HG02943 (cell line): ENCODE results near the gene SMIM36.
"Not testable (repeated sequence)": the region's sequence is repeated elsewhere in the genome, so short reads cannot be mapped to it uniquely, and the experiment has no call there.

ENCODE experiments used
- ATAC-seq: cut with Tn5 transposase; IDR thresholded peaks from one replicate; pipeline ENCODE4 v1.9.1; 2021; ENCODE audit warnings: mild to moderate bottlenecking, low read depth, moderate library complexity; ENCODE audit not compliant: unreplicated experiment

SMIM36 gene

GRCh38 chr17:55418369-55419268 is 92.6 kb downstream of the SMIM36 start:
- ATAC-seq = no peak

DNA sequence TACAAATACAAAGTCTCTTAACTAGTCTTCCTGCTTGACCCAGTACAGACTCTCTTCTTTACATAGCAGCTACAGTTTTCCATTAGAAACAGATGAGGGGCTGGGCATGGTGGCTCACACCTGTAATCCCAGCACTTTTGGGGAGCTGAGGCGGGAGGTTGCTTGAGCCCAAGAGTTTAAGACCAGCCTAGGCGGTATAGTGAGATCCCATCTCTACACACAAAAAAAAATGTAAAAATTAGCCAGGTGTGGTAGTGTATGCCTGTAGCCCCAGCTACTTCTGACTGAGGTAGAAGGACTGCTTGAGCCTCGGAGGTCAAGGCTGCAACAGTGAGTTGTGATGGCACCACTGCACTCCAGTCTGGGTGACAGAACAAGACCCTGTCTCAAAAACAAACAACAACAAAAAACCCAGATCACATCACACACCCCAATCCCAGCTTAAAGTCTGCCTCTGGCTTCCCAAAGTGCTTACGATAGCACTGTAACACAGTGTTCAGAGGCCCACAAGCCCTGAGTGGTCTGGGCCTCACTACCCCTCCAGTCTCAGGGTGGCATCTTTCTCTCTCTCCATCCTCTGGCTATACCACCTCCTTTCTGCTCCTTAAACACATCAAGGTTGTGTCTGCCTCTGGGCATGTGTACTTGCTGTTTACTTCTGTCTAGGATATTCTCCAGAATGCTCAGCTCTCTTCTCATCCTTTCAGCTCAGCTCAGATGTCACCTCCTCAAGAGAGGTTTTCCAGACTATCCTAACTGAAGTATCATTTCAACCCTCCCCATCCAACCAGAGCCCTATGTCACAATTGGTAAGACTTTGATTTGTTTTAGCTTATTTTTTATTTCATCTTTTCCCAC is 93.6 kb downstream of the SMIM36 start:
- ATAC-seq = no peak

- no peak for ATAC-seq
Measured at GRCh38 chr17:55416470-55417052, 94.7 kb downstream of the SMIM36 start.

DNA sequence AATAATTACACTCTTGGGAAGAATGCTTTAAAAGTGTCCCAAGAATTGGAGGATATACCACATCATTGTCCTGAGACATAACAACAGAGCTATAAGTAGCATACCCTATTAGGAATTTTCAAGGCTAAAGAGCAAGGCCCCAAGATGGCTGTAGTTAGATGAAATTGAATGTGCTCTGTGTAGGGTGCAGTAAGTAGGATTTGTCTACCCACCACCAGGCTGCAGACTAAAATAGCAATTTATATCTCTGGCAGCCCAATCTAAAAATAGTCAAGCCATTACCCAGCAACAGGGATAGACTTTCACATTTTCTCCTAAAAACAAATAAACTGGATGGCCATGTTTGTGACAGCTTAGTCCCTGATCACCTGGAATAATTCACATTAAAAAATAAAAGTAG is 95.3 kb downstream of the SMIM36 start:
- no peak for ATAC-seq

DNA sequence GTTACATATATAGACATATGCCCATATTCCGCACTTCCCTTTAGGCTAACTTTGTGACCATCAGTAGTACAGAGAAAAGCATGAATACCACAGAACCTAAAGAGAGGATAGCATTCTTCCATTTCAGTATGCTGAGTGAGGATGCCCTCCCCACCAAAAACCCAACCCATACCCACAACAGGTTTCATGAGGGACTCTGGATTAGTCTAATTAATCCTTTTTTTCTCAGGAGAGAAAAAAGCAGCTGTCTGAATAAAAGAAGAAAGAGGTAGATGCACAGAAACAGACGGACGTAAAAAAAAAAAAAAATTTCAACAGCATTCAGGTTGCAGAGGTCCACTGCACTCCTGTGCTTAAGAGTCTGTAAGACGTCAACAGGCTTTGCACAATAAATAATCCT is 96.3 kb downstream of the SMIM36 start:
- ATAC-seq = no peak

GRCh38 chr17:55413825-55414489 is 97.3 kb downstream of the SMIM36 start:
- ATAC-seq = no peak

GRCh38 chr17:55411463-55411855 is 99.8 kb downstream of the SMIM36 start:
- no peak for ATAC-seq

DNA sequence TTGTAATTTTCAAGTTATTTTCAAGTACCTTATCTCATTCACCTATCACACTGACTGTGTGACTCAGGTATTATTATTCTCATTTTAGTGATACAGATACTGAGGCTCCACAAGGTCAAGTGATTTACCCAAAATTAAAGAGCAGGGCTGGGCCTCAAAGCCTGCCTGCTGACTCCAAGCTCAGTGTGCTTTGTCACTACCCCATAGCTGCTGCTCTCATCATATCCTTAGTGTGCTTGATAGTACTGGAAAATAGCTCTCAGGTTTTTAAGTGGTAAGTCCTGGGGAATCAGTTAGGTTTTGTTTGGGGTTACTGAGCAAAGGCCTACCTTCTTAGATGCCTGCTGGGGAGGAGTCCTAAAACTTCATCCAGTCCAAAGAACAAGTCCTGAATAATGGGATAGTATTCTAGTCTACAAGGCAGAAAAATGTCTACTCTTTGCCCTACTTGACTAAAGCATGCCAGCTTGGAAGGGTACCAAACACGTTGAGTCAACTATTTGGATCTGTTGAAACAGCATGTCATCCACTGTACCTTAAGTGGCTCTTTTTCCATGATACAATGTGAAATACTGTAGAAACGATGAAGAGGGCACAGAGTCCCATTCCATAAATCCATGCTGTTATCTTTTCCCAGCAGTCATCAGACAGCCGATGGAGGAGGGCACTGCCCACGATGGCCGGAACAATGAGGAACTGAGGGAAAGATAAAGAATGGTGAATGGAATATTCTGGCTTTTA is 100.4 kb downstream of the SMIM36 start:
- ATAC-seq = no peak

- ATAC-seq = no peak
Measured at GRCh38 chr17:55409030-55409800, 102.0 kb downstream of the SMIM36 start.

DNA sequence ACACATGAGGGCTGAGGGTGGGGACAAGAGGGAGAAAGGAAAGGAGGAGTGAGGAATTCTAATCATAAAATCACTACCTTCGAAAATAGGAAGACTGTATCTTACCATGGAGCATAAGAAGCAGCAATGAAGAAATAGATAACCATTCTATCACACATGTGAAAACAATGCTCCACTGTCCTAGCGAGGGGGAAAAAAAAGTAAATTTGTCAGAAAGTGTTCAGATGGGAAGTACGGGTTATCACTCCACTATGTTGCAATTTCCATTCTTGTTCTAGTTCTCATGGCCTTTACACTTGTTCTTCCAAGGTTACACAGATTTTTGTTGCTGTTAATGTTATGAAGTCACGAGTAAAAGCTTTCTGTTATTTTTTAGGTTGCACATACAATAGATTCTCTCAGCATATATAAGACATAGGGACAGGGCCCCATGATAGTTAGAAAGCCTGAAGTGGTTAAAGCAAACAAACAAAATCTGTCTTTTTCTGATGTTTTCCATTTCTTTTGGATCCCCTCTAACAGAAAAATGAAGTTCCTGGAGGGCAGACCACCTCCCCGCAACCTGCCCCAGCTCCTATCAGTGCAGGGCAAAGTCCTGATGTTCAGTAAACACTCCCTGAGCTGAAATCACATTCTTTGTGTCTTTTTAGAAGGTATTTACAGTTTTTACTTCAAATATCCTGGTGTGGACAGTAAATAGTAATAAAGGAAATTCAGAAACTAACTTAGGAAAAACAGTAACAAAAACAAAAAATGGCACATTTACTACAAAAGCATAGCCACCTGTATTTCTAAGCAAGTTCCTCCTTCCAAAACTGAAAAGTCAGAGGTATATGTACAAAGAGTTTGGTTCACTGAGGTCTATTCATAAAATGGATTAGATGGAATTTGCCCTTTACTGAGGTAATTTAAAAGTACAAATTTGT is 103.3 kb downstream of the SMIM36 start:
- no peak for ATAC-seq

DNA sequence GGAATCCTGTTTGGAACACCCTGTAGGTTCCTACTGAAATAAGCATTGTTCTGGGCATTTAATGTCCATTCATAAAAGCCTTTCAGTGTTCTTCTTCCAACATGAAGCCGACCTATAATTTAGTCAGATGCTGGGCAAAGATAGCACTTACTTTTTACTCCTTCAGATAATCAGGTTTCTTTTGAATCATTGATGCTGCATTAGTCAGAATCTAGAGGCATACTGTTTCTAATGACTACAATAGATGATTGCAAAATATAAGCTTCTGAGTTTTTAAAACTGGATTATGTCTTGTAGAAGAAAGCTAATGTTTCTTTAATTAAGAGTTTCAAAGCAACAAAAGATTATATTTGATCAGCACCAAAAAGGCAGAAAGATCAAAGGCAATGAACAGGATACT is 105.7 kb downstream of the SMIM36 start:
- no peak for ATAC-seq

GRCh38 chr17:55404197-55404596 is 107.1 kb downstream of the SMIM36 start:
- ATAC-seq = not testable (repeated sequence)

GRCh38 chr17:55402374-55402773 is 108.9 kb downstream of the SMIM36 start:
- ATAC-seq = no peak
